ENCODE measurements around the gene SLC1A4. TPM values are rescaled to one million over a fixed set of nuclear protein-coding genes. Genes with fewer than 3 reads are reported as not detected.

Gene SLC1A4
- total and polyA plus RNA-seq, 10 of the 15 experiments (the other 5 are each of a cell fraction or from before 2014, with no cell fraction given), result 10.8 to 43.2 (median 27.7) TPM

DNA sequence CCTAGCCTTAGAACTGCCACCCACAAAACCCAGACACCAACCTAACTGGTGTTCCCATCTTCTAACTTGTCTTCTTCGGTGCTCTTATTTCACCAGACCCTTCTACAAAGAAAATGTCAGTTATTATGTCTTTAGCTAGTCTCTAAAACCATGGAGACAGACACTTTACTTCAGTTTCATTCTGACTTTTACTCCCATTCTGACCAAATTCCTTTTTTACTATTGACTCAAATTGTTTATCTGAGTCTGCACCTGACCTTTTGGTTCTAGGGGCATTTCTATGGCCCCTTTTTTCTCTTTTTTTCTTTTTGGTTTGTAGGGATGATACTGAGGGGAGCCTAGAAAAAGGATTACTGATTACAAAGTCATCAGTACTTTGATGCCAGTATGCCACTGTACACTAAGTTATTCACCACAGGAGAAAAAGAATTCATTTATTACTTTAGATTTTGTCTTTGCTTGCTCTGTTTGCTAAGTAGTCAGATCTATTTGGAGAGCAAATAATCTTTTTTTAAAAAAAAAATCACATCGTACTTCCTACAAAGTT is 6.8 kb upstream of the SLC1A4 start (continued):
- TF ChIP-seq EGR1 (IDR thresholded peaks at IDR 0.05; ENCODE audit: borderline replicate concordance in 1 of 2, low read depth in 2 of 2, low read length in 2 of 2) (no peak), ZNF622 (IDR thresholded peaks at IDR 0.05) (no peak), SMAD1 (IDR thresholded peaks at IDR 0.05; ENCODE audit: low read depth, partially characterized antibody) (no peak), TBL1XR1 (IDR thresholded peaks at IDR 0.05; ENCODE audit: low read depth, low read length) (peak; percentile 90), CREM (IDR thresholded peaks at IDR 0.05; ENCODE audit: low read depth) (peak; percentile 85), RBBP5 (conservative IDR thresholded peaks at IDR 0.05) (no peak), ZNF274 (IDR thresholded peaks at IDR 0.05; ENCODE audit: insufficient read depth, insufficient read length) (no peak), RELA (IDR thresholded peaks at IDR 0.05; ENCODE audit: borderline replicate concordance, partially characterized antibody) (no peak), TCF3 (IDR thresholded peaks at IDR 0.05; ENCODE audit: borderline replicate concordance, insufficient read depth, low read depth, low read length) (no peak), EZH2 (IDR thresholded peaks at IDR 0.05; ENCODE audit: borderline replicate concordance, control insufficient read depth, low read depth, low read length) (no peak), IRF4 (IDR thresholded peaks at IDR 0.05; ENCODE audit: low read depth, low read length) (peak; percentile 91; the same call in 1 of the 2 replicates), TCF12 (IDR thresholded peaks at IDR 0.05; ENCODE audit: low read depth, low read length) (0 out of 2 replicates have a peak, but pooled peaks have one; percentile 29), BACH1 (IDR thresholded peaks at IDR 0.05; ENCODE audit: borderline replicate concordance) (no peak), SPI1 (IDR thresholded peaks at IDR 0.05; ENCODE audit: borderline replicate concordance, insufficient read depth, low read depth, low read length) (no peak), MEF2B (IDR thresholded peaks at IDR 0.05; ENCODE audit: partially characterized antibody, poor library complexity, severe bottlenecking) (peak; percentile 47), SRF (IDR thresholded peaks at IDR 0.05; ENCODE audit: low read depth in 2 of 2, low read length in 2 of 2) (0 out of 4 replicates have a peak, but pooled peaks of 1 of the 2 experiments have one; percentile 36)
- TF ChIP-seq, protein P1, sequence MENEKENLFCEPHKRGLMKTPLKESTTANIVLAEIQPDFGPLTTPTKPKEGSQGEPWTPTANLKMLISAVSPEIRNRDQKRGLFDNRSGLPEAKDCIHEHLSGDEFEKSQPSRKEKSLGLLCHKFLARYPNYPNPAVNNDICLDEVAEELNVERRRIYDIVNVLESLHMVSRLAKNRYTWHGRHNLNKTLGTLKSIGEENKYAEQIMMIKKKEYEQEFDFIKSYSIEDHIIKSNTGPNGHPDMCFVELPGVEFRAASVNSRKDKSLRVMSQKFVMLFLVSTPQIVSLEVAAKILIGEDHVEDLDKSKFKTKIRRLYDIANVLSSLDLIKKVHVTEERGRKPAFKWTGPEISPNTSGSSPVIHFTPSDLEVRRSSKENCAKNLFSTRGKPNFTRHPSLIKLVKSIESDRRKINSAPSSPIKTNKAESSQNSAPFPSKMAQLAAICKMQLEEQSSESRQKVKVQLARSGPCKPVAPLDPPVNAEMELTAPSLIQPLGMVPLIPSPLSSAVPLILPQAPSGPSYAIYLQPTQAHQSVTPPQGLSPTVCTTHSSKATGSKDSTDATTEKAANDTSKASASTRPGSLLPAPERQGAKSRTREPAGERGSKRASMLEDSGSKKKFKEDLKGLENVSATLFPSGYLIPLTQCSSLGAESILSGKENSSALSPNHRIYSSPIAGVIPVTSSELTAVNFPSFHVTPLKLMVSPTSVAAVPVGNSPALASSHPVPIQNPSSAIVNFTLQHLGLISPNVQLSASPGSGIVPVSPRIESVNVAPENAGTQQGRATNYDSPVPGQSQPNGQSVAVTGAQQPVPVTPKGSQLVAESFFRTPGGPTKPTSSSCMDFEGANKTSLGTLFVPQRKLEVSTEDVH (IDR thresholded peaks at IDR 0.05; ENCODE audit: low read depth, partially characterized antibody), result no peak
- TF ChIP-seq, protein P2, sequence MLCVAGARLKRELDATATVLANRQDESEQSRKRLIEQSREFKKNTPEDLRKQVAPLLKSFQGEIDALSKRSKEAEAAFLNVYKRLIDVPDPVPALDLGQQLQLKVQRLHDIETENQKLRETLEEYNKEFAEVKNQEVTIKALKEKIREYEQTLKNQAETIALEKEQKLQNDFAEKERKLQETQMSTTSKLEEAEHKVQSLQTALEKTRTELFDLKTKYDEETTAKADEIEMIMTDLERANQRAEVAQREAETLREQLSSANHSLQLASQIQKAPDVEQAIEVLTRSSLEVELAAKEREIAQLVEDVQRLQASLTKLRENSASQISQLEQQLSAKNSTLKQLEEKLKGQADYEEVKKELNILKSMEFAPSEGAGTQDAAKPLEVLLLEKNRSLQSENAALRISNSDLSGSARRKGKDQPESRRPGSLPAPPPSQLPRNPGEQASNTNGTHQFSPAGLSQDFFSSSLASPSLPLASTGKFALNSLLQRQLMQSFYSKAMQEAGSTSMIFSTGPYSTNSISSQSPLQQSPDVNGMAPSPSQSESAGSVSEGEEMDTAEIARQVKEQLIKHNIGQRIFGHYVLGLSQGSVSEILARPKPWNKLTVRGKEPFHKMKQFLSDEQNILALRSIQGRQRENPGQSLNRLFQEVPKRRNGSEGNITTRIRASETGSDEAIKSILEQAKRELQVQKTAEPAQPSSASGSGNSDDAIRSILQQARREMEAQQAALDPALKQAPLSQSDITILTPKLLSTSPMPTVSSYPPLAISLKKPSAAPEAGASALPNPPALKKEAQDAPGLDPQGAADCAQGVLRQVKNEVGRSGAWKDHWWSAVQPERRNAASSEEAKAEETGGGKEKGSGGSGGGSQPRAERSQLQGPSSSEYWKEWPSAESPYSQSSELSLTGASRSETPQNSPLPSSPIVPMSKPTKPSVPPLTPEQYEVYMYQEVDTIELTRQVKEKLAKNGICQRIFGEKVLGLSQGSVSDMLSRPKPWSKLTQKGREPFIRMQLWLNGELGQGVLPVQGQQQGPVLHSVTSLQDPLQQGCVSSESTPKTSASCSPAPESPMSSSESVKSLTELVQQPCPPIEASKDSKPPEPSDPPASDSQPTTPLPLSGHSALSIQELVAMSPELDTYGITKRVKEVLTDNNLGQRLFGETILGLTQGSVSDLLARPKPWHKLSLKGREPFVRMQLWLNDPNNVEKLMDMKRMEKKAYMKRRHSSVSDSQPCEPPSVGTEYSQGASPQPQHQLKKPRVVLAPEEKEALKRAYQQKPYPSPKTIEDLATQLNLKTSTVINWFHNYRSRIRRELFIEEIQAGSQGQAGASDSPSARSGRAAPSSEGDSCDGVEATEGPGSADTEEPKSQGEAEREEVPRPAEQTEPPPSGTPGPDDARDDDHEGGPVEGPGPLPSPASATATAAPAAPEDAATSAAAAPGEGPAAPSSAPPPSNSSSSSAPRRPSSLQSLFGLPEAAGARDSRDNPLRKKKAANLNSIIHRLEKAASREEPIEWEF (IDR thresholded peaks at IDR 0.05; ENCODE audit: insufficient replicate concordance, low read depth, low read length), result peak; percentile 25
- TF ChIP-seq, protein P3, sequence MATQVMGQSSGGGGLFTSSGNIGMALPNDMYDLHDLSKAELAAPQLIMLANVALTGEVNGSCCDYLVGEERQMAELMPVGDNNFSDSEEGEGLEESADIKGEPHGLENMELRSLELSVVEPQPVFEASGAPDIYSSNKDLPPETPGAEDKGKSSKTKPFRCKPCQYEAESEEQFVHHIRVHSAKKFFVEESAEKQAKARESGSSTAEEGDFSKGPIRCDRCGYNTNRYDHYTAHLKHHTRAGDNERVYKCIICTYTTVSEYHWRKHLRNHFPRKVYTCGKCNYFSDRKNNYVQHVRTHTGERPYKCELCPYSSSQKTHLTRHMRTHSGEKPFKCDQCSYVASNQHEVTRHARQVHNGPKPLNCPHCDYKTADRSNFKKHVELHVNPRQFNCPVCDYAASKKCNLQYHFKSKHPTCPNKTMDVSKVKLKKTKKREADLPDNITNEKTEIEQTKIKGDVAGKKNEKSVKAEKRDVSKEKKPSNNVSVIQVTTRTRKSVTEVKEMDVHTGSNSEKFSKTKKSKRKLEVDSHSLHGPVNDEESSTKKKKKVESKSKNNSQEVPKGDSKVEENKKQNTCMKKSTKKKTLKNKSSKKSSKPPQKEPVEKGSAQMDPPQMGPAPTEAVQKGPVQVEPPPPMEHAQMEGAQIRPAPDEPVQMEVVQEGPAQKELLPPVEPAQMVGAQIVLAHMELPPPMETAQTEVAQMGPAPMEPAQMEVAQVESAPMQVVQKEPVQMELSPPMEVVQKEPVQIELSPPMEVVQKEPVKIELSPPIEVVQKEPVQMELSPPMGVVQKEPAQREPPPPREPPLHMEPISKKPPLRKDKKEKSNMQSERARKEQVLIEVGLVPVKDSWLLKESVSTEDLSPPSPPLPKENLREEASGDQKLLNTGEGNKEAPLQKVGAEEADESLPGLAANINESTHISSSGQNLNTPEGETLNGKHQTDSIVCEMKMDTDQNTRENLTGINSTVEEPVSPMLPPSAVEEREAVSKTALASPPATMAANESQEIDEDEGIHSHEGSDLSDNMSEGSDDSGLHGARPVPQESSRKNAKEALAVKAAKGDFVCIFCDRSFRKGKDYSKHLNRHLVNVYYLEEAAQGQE (IDR thresholded peaks at IDR 0.05; ENCODE audit: low read depth, low read length), result no peak

Measured in GM12878 (cell line).